Ishikawa (cell line): Measurements from ENCODE around the gene ESRRA.

Experiments
- CEBPB ChIP-seq: IDR thresholded peaks from 2 replicates; pipeline ENCODE4 v1.6.1; 2012
- CREB1 ChIP-seq: IDR thresholded peaks from 2 replicates; pipeline ENCODE4 v1.6.1; 2012; ENCODE audit warnings: low read depth
- EGR1 ChIP-seq: IDR thresholded peaks from 2 replicates; pipeline ENCODE4 v1.6.1; 2012
- EP300 ChIP-seq: IDR thresholded peaks from 2 replicates; pipeline ENCODE4 v1.6.1; 2012; ENCODE audit warnings: borderline replicate concordance
- FOXM1 ChIP-seq: IDR thresholded peaks from 2 replicates; pipeline ENCODE4 v1.6.1; 2012; ENCODE audit warnings: low read depth, borderline replicate concordance
- MAX ChIP-seq: IDR thresholded peaks from 2 replicates; pipeline ENCODE4 v1.6.1; 2012
- NFIC ChIP-seq: IDR thresholded peaks from 2 replicates; pipeline ENCODE4 v1.6.1; 2012
- RAD21 ChIP-seq: IDR thresholded peaks from 2 replicates; pipeline ENCODE4 v1.6.1; 2012; ENCODE audit warnings: low read depth
- REST ChIP-seq: IDR thresholded peaks from 2 replicates; pipeline ENCODE4 v1.6.1; 2012; ENCODE audit warnings: low read depth, mild to moderate bottlenecking
- TAF1 ChIP-seq: IDR thresholded peaks from 2 replicates; pipeline ENCODE4 v1.6.1; 2012; ENCODE audit warnings: low read depth, mild to moderate bottlenecking
- TCF12 ChIP-seq: IDR thresholded peaks from 2 replicates; pipeline ENCODE4 v1.6.1; 2012; ENCODE audit warnings: low read depth
- TEAD4 ChIP-seq: IDR thresholded peaks from 2 replicates; pipeline ENCODE4 v1.6.1; 2012
- USF1 ChIP-seq: IDR thresholded peaks from 2 replicates; pipeline ENCODE4 v1.6.1; 2012
- YY1 ChIP-seq: IDR thresholded peaks from 2 replicates; pipeline ENCODE4 v1.6.1; 2012; ENCODE audit warnings: low read depth
- ZBTB7A ChIP-seq: IDR thresholded peaks from 2 replicates; pipeline ENCODE4 v1.6.1; 2012; ENCODE audit warnings: low read depth

ESRRA gene

GRCh38 chr11:64349025-64349387 is 43.7 kb downstream of the ESRRA start:
- TF ChIP-seq MAX (no peak), TEAD4 (no peak), TAF1 (no peak), FOXM1 (no peak), EGR1 (no peak), YY1 (no peak), CREB1 (no peak), REST (no peak)

- TF ChIP-seq NFIC, result no peak
- TF ChIP-seq CREB1, result no peak
- no peak for TF ChIP-seq USF1
- no peak for TF ChIP-seq TCF12
- no peak for TF ChIP-seq EGR1
- TF ChIP-seq CEBPB, result no peak
- no peak for TF ChIP-seq MAX
- no peak for TF ChIP-seq TEAD4
- TF ChIP-seq YY1, result no peak
- no peak for TF ChIP-seq RAD21
- no peak for TF ChIP-seq ZBTB7A
Measured at GRCh38 chr11:64349404-64349803, 44.1 kb downstream of the ESRRA start.

GRCh38 chr11:64351136-64351631 is 45.9 kb downstream of the ESRRA start:
- TF ChIP-seq EP300 (no peak), RAD21 (no peak), MAX (no peak), NFIC (no peak), TEAD4 (no peak), CEBPB (no peak), REST (no peak), EGR1 (no peak), TAF1 (no peak), YY1 (no peak)

GRCh38 chr11:64352099-64352994 is 47.0 kb downstream of the ESRRA start:
- TF ChIP-seq RAD21 (no peak), FOXM1 (no peak), MAX (no peak), USF1 (no peak), REST (no peak), YY1 (no peak), TAF1 (no peak), NFIC (no peak), TCF12 (no peak), CREB1 (no peak), CEBPB (no peak), TEAD4 (no peak), ZBTB7A (no peak)
